Measurements from ENCODE around the gene TCAIM. TPM values are rescaled to one million over a fixed set of nuclear protein-coding genes. Genes with fewer than 3 reads are reported as not detected.
A peak's percentile ranks its signal among the peaks of the same experiment; 100 is the strongest.

Gene TCAIM
- polyA plus RNA-seq, 4 donors = 10.5 to 42.1 (median 16.2) TPM

GRCh38 chr3:44437800-44438199 lies 99.2 kb downstream of the TCAIM start:
- DNase-seq = no peak
- no peak for FAIRE-seq
- Histone ChIP-seq H3K4me3 (ENCODE audit: low read depth in 1 of 3, low read length in 3 of 3) (no peak overlapping the region), H3K9me3 (ENCODE audit: control insufficient read depth in 2 of 2, insufficient read depth in 1 of 2, low read depth in 1 of 2, low read length in 1 of 2) (peaks cover 0 to 4% of the 10 kb centered on the region in 2 donors), H3K27me3 (ENCODE audit: control insufficient read depth in 3 of 3, insufficient read depth in 3 of 3, low read length in 3 of 3) (no peaks in the 10 kb centered on the region), H3K27ac (ENCODE audit: low read depth in 1 of 3, low read length in 2 of 3) (no peak overlapping the region), H3K4me1 (ENCODE audit: control insufficient read depth in 3 of 3, insufficient read depth in 2 of 3, low read depth in 1 of 3, low read length in 2 of 3) (peaks cover 2 to 25% (median 2%) of the 10 kb centered on the region in 3 donors), H3K36me3 (ENCODE audit: control insufficient read depth in 3 of 3, insufficient read depth in 2 of 3, low read depth in 1 of 3, low read length in 3 of 3) (peaks cover 0 to 6% (median 0%) of the 10 kb centered on the region in 3 donors)
- WGBS, 3 donors = 95 to 96% (median 96%) methylated on average over 7 of the region's 7 CpGs

DNA sequence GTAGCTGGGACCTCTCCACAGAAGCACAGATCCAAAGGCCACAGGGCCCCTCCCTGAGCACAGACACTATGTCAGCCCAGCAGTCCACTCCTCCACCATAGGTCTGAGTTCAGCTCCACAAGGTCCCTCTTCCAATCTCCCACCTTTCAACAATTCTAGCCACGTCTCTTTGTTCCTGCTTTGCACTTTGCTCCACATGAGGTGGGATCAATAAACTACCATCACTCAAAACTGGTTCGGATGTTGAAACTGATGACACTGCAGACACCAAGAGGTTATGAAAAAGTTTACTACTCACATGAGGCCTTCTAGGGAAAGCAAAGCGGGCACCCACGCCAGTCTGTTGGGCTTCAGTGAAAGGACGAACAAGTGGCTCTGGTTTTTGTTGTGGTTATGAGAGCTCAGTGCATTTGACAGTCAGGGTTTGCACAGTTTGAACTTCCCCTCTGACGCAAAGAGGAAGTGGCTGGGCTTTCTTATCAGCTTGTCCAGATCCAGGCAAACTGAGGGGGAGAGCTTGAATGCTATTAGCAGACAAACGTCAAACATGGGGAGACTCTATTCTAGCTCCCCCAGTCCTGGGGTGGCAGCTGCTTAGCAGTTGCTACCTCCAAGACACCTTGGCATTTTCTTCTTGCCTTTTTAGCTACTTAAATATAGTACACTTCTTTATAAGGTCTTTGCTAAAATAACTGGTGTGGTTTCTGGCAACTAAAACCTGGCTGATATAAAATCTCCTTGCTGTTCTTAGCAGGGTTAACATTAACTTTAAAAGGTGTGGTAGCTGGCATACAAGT lies 101.1 kb downstream of the TCAIM start:
- FAIRE-seq = no peak
- DNase-seq = peak; percentile 87 to 89
- Histone ChIP-seq H3K27ac (ENCODE audit: low read depth in 1 of 3, low read length in 2 of 3) (peak overlapping the region; percentile 79 to 94 (median 91)), H3K9me3 (ENCODE audit: control insufficient read depth in 2 of 2, insufficient read depth in 1 of 2, low read depth in 1 of 2, low read length in 1 of 2) (peaks cover 0 to 4% of the 10 kb centered on the region in 2 donors), H3K4me1 (ENCODE audit: control insufficient read depth in 3 of 3, insufficient read depth in 2 of 3, low read depth in 1 of 3, low read length in 2 of 3) (peaks cover 2 to 25% (median 2%) of the 10 kb centered on the region in 3 donors), H3K4me3 (ENCODE audit: low read depth in 1 of 3, low read length in 3 of 3) (no peak overlapping the region), H3K27me3 (ENCODE audit: control insufficient read depth in 3 of 3, insufficient read depth in 3 of 3, low read length in 3 of 3) (no peaks in the 10 kb centered on the region), H3K36me3 (ENCODE audit: control insufficient read depth in 3 of 3, insufficient read depth in 2 of 3, low read depth in 1 of 3, low read length in 3 of 3) (peaks cover 0 to 17% (median 2%) of the 10 kb centered on the region in 3 donors)
- whole genome bisulfite sequencing, 3 donors = 8 to 13% (median 11%) methylated on average over 7 of the region's 7 CpGs

DNA sequence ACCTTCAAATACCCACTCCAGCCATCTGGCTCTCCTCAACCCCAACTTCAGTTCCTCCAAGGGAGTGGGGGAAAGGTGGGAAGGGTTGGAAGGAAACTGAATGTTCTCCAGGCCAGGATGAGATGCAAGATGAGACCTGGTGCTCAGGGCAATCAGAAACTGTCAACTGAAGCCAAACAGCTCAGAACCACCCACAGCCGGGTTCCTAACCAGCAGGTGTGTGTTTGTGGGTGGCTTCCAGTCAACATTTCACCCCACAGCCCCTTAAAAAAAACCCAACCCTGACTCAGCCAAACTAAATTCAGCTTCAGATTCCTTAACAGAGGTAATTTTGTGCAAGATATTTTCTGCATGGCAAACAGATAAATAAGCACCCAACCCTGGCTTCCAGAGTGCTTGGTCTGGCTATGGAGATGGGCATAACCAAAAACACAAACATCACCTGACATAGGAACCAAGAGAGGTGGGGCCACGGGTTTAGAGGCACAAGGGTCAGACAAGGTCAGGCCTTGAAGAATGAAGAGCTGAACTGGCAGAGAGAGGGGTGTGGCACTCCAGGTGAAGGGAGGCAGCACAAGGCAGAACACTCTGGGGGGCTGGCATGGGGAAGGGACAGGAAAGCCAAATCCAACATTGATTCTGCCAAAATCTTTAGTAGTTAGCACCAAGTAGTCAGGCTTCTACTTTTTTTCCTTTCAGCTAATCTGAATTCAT lies 104.2 kb downstream of the TCAIM start:
- Histone ChIP-seq H3K27me3 (ENCODE audit: control insufficient read depth in 3 of 3, insufficient read depth in 3 of 3, low read length in 3 of 3) (no peaks in the 10 kb centered on the region), H3K4me1 (ENCODE audit: control insufficient read depth in 3 of 3, insufficient read depth in 2 of 3, low read depth in 1 of 3, low read length in 2 of 3) (peaks cover 2 to 25% (median 2%) of the 10 kb centered on the region in 3 donors), H3K4me3 (ENCODE audit: low read depth in 1 of 3, low read length in 3 of 3) (no peak overlapping the region), H3K36me3 (ENCODE audit: control insufficient read depth in 3 of 3, insufficient read depth in 2 of 3, low read depth in 1 of 3, low read length in 3 of 3) (peaks cover 8 to 45% (median 10%) of the 10 kb centered on the region in 3 donors), H3K9me3 (ENCODE audit: control insufficient read depth in 2 of 2, insufficient read depth in 1 of 2, low read depth in 1 of 2, low read length in 1 of 2) (peaks cover 0 to 14% of the 10 kb centered on the region in 2 donors), H3K27ac (ENCODE audit: low read depth in 1 of 3, low read length in 2 of 3) (no peak overlapping the region)
- DNase-seq (no peak), FAIRE-seq (no peak)
- 56 to 64% (median 60%) methylated on average over 2 of the region's 2 CpGs for WGBS, 3 donors

- no peak overlapping the region for H3K4me3 ChIP-seq (ENCODE audit: low read depth in 1 of 3, low read length in 3 of 3)
- H3K4me1 ChIP-seq (ENCODE audit: control insufficient read depth in 3 of 3, insufficient read depth in 2 of 3, low read depth in 1 of 3, low read length in 2 of 3) = peaks cover 0 to 19% (median 2%) of the 10 kb centered on the region in 3 donors
- DNase-seq (no peak), FAIRE-seq (no peak)
- H3K27ac ChIP-seq (ENCODE audit: low read depth in 1 of 3, low read length in 2 of 3) = no peak overlapping the region
- H3K27me3 ChIP-seq (ENCODE audit: control insufficient read depth in 3 of 3, insufficient read depth in 3 of 3, low read length in 3 of 3) = no peaks in the 10 kb centered on the region
- 93 to 99% (median 95%) methylated on average over 2 of the region's 2 CpGs for WGBS, 3 donors
- H3K9me3 ChIP-seq (ENCODE audit: control insufficient read depth in 2 of 2, insufficient read depth in 1 of 2, low read depth in 1 of 2, low read length in 1 of 2) = peaks cover 0 to 30% of the 10 kb centered on the region in 2 donors
- peaks cover 24 to 57% (median 24%) of the 10 kb centered on the region in 3 donors for H3K36me3 ChIP-seq (ENCODE audit: control insufficient read depth in 3 of 3, insufficient read depth in 2 of 3, low read depth in 1 of 3, low read length in 3 of 3)
Observed at GRCh38 chr3:44444437-44444836, 105.9 kb downstream of the TCAIM start.

- Histone ChIP-seq H3K4me3 (ENCODE audit: low read depth in 1 of 3, low read length in 3 of 3) (no peak overlapping the region), H3K27ac (ENCODE audit: low read depth in 1 of 3, low read length in 2 of 3) (no peak overlapping the region), H3K27me3 (ENCODE audit: control insufficient read depth in 3 of 3, insufficient read depth in 3 of 3, low read length in 3 of 3) (no peaks in the 10 kb centered on the region), H3K4me1 (ENCODE audit: control insufficient read depth in 3 of 3, insufficient read depth in 2 of 3, low read depth in 1 of 3, low read length in 2 of 3) (peaks cover 0 to 13% (median 2%) of the 10 kb centered on the region in 3 donors), H3K9me3 (ENCODE audit: control insufficient read depth in 2 of 2, insufficient read depth in 1 of 2, low read depth in 1 of 2, low read length in 1 of 2) (peaks cover 0 to 34% of the 10 kb centered on the region in 2 donors), H3K36me3 (ENCODE audit: control insufficient read depth in 3 of 3, insufficient read depth in 2 of 3, low read depth in 1 of 3, low read length in 3 of 3) (peaks cover 24 to 64% (median 29%) of the 10 kb centered on the region in 3 donors)
- 95% methylated on average over 7 of the region's 7 CpGs for WGBS, 3 donors
- DNase-seq (no peak), FAIRE-seq (no peak)
Observed at GRCh38 chr3:44444896-44445691, 106.5 kb downstream of the TCAIM start.

DNA sequence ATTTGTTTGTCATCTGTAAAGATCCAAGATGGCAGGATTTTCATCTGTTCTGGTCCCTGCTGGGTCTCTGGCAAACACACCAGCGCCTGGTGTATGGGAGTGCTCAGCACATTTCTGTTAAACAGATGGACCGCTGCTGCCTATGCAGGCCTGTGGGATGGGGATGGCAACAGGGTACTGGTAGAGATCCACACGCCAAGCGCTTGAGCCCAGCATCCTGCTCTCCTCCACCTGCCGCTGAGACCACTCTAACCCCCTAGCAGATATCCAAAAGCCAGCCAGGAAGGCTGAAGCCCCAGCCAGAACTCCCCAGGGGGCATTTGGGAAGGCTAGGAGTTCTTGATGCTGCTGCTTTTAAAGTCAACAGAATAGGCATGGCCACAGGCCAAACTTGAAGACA lies 107.2 kb downstream of the TCAIM start:
- H3K27me3 ChIP-seq (ENCODE audit: control insufficient read depth in 3 of 3, insufficient read depth in 3 of 3, low read length in 3 of 3) = no peaks in the 10 kb centered on the region
- no peak for FAIRE-seq
- H3K4me3 ChIP-seq (ENCODE audit: low read depth in 1 of 3, low read length in 3 of 3) = no peak overlapping the region

GRCh38 chr3:44446929-44447328 lies 108.4 kb downstream of the TCAIM start:
- DNase-seq (no peak), FAIRE-seq (no peak)
- Histone ChIP-seq H3K27ac (ENCODE audit: low read depth in 1 of 3, low read length in 2 of 3) (no peak overlapping the region), H3K27me3 (ENCODE audit: control insufficient read depth in 3 of 3, insufficient read depth in 3 of 3, low read length in 3 of 3) (no peaks in the 10 kb centered on the region), H3K9me3 (ENCODE audit: control insufficient read depth in 2 of 2, insufficient read depth in 1 of 2, low read depth in 1 of 2, low read length in 1 of 2) (peaks cover 0 to 36% of the 10 kb centered on the region in 2 donors), H3K4me3 (ENCODE audit: low read depth in 1 of 3, low read length in 3 of 3) (no peak overlapping the region), H3K4me1 (ENCODE audit: control insufficient read depth in 3 of 3, insufficient read depth in 2 of 3, low read depth in 1 of 3, low read length in 2 of 3) (no peaks in the 10 kb centered on the region), H3K36me3 (ENCODE audit: control insufficient read depth in 3 of 3, insufficient read depth in 2 of 3, low read depth in 1 of 3, low read length in 3 of 3) (peaks cover 31 to 78% (median 35%) of the 10 kb centered on the region in 3 donors)
- WGBS, 3 donors = 96 to 97% (median 97%) methylated on average over 5 of the region's 5 CpGs

More for the DNA sequence above, 107.2 kb downstream of the TCAIM start:
- Histone ChIP-seq H3K4me1 (ENCODE audit: control insufficient read depth in 3 of 3, insufficient read depth in 2 of 3, low read depth in 1 of 3, low read length in 2 of 3) (peaks cover 0 to 7% (median 0%) of the 10 kb centered on the region in 3 donors), H3K27ac (ENCODE audit: low read depth in 1 of 3, low read length in 2 of 3) (no peak overlapping the region), H3K9me3 (ENCODE audit: control insufficient read depth in 2 of 2, insufficient read depth in 1 of 2, low read depth in 1 of 2, low read length in 1 of 2) (peaks cover 0 to 36% of the 10 kb centered on the region in 2 donors), H3K36me3 (ENCODE audit: control insufficient read depth in 3 of 3, insufficient read depth in 2 of 3, low read depth in 1 of 3, low read length in 3 of 3) (peaks cover 24 to 70% (median 33%) of the 10 kb centered on the region in 3 donors)
- 99% methylated on average over 5 of the region's 5 CpGs for WGBS, 3 donors
- no peak for DNase-seq

- Histone ChIP-seq H3K4me3 (ENCODE audit: low read depth in 1 of 3, low read length in 3 of 3) (no peak overlapping the region), H3K27ac (ENCODE audit: low read depth in 1 of 3, low read length in 2 of 3) (peak overlapping the region in 1 of 3 donors; percentile 69), H3K36me3 (ENCODE audit: control insufficient read depth in 3 of 3, insufficient read depth in 2 of 3, low read depth in 1 of 3, low read length in 3 of 3) (peaks cover 36 to 76% (median 53%) of the 10 kb centered on the region in 3 donors), H3K27me3 (ENCODE audit: control insufficient read depth in 3 of 3, insufficient read depth in 3 of 3, low read length in 3 of 3) (no peaks in the 10 kb centered on the region), H3K4me1 (ENCODE audit: control insufficient read depth in 3 of 3, insufficient read depth in 2 of 3, low read depth in 1 of 3, low read length in 2 of 3) (no peaks in the 10 kb centered on the region), H3K9me3 (ENCODE audit: control insufficient read depth in 2 of 2, insufficient read depth in 1 of 2, low read depth in 1 of 2, low read length in 1 of 2) (peaks cover 0 to 34% of the 10 kb centered on the region in 2 donors)
- WGBS, 3 donors = 87 to 98% (median 94%) methylated on average over 3 of the region's 3 CpGs
- FAIRE-seq = no peak
- DNase-seq = peak in 1 of 2 donors; percentile 61
Observed at GRCh38 chr3:44451441-44451840, 112.9 kb downstream of the TCAIM start.

Data from small intestine (tissue), 7 donors.